Measurements from ENCODE around the gene TNS1. TPM values are rescaled to one million over a fixed set of nuclear protein-coding genes. Genes with fewer than 3 reads are reported as not detected.

Gene TNS1
- total RNA-seq, 2 experiments from 2014 or later: 0.89 to 1.4 TPM

GRCh38 chr2:218033208-218033589 lies 30.4 kb upstream of the TNS1 start:
- Mint-ChIP-seq H3K4me1 (peaks cover 11% of the 10 kb centered on the region), H3K9me3 (no peaks in the 10 kb centered on the region), H3K4me3 (no peak overlapping the region), H3K27me3 (no peaks in the 10 kb centered on the region), H3K36me3 (no peaks in the 10 kb centered on the region), H3K27ac (no peak overlapping the region)
- DNase-seq: no peak

- H3K4me1 Mint-ChIP-seq: peaks cover 6% of the 10 kb centered on the region
- DNase-seq: no peak
- H3K27ac Mint-ChIP-seq: no peak overlapping the region
- H3K9me3 Mint-ChIP-seq: no peaks in the 10 kb centered on the region
- no peaks in the 10 kb centered on the region for H3K27me3 Mint-ChIP-seq
- H3K36me3 Mint-ChIP-seq: no peaks in the 10 kb centered on the region
- no peak overlapping the region for H3K4me3 Mint-ChIP-seq
These were observed 29.8 kb upstream of the TNS1 start for GRCh38 chr2:218032336-218033171.

- Mint-ChIP-seq H3K36me3 (no peaks in the 10 kb centered on the region), H3K27me3 (no peaks in the 10 kb centered on the region), H3K4me1 (peaks cover 5% of the 10 kb centered on the region), H3K27ac (no peak overlapping the region), H3K4me3 (no peak overlapping the region), H3K9me3 (no peaks in the 10 kb centered on the region)
- DNase-seq: no peak
These were observed 29.0 kb upstream of the TNS1 start for GRCh38 chr2:218031771-218032257.

- DNase-seq: no peak
- Mint-ChIP-seq H3K27ac (no peak overlapping the region), H3K9me3 (no peaks in the 10 kb centered on the region), H3K4me1 (peaks cover 5% of the 10 kb centered on the region), H3K4me3 (no peak overlapping the region), H3K36me3 (no peaks in the 10 kb centered on the region), H3K27me3 (no peaks in the 10 kb centered on the region)
These were observed 28.5 kb upstream of the TNS1 start for GRCh38 chr2:218031261-218031660.

- Mint-ChIP-seq H3K4me1 (peaks cover 5% of the 10 kb centered on the region), H3K9me3 (no peaks in the 10 kb centered on the region), H3K36me3 (no peaks in the 10 kb centered on the region), H3K4me3 (no peak overlapping the region), H3K27ac (no peak overlapping the region), H3K27me3 (no peaks in the 10 kb centered on the region)
- no peak for DNase-seq
These were observed 27.8 kb upstream of the TNS1 start for GRCh38 chr2:218030409-218031195.

GRCh38 chr2:218029366-218030360 lies 26.9 kb upstream of the TNS1 start:
- H3K27me3 Mint-ChIP-seq: no peaks in the 10 kb centered on the region
- no peaks in the 10 kb centered on the region for H3K36me3 Mint-ChIP-seq
- H3K27ac Mint-ChIP-seq: no peak overlapping the region
- peaks cover 2% of the 10 kb centered on the region for H3K4me1 Mint-ChIP-seq
- H3K9me3 Mint-ChIP-seq: no peaks in the 10 kb centered on the region
- DNase-seq: no peak
- no peak overlapping the region for H3K4me3 Mint-ChIP-seq

GRCh38 chr2:218028562-218029348 lies 26.0 kb upstream of the TNS1 start:
- DNase-seq: no peak

GRCh38 chr2:218028189-218028495 lies 25.3 kb upstream of the TNS1 start:
- Mint-ChIP-seq H3K27ac (no peak overlapping the region), H3K9me3 (no peaks in the 10 kb centered on the region), H3K27me3 (no peaks in the 10 kb centered on the region), H3K4me1 (no peaks in the 10 kb centered on the region), H3K36me3 (no peaks in the 10 kb centered on the region), H3K4me3 (no peak overlapping the region)
- no peak for DNase-seq

More at GRCh38 chr2:218028562-218029348, 26.0 kb upstream of the TNS1 start:
- Mint-ChIP-seq H3K36me3 (no peaks in the 10 kb centered on the region), H3K4me1 (no peaks in the 10 kb centered on the region), H3K27me3 (no peaks in the 10 kb centered on the region), H3K9me3 (no peaks in the 10 kb centered on the region), H3K27ac (no peak overlapping the region), H3K4me3 (no peak overlapping the region)

GRCh38 chr2:218027426-218028188 lies 24.8 kb upstream of the TNS1 start:
- Mint-ChIP-seq H3K4me1 (no peaks in the 10 kb centered on the region), H3K36me3 (no peaks in the 10 kb centered on the region), H3K27ac (no peak overlapping the region), H3K4me3 (no peak overlapping the region), H3K27me3 (no peaks in the 10 kb centered on the region), H3K9me3 (no peaks in the 10 kb centered on the region)
- DNase-seq: no peak

- Mint-ChIP-seq H3K36me3 (no peaks in the 10 kb centered on the region), H3K9me3 (no peaks in the 10 kb centered on the region), H3K27me3 (no peaks in the 10 kb centered on the region), H3K27ac (no peak overlapping the region), H3K4me3 (no peak overlapping the region), H3K4me1 (no peaks in the 10 kb centered on the region)
- DNase-seq: no peak
These were observed 24.1 kb upstream of the TNS1 start for GRCh38 chr2:218026676-218027425.

GRCh38 chr2:218026244-218026643 lies 23.4 kb upstream of the TNS1 start:
- no peaks in the 10 kb centered on the region for H3K36me3 Mint-ChIP-seq
- no peaks in the 10 kb centered on the region for H3K9me3 Mint-ChIP-seq
- H3K4me3 Mint-ChIP-seq: no peak overlapping the region
- H3K4me1 Mint-ChIP-seq: no peaks in the 10 kb centered on the region
- H3K27me3 Mint-ChIP-seq: no peaks in the 10 kb centered on the region
- H3K27ac Mint-ChIP-seq: no peak overlapping the region
- no peak for DNase-seq

GRCh38 chr2:218024871-218025270 lies 22.1 kb upstream of the TNS1 start:
- no peak overlapping the region for H3K27ac Mint-ChIP-seq
- H3K4me3 Mint-ChIP-seq: no peak overlapping the region
- H3K9me3 Mint-ChIP-seq: no peaks in the 10 kb centered on the region
- H3K36me3 Mint-ChIP-seq: no peaks in the 10 kb centered on the region
- no peaks in the 10 kb centered on the region for H3K4me1 Mint-ChIP-seq
- H3K27me3 Mint-ChIP-seq: no peaks in the 10 kb centered on the region
- DNase-seq: no peak

GRCh38 chr2:218024336-218024735 lies 21.5 kb upstream of the TNS1 start:
- H3K4me1 Mint-ChIP-seq: no peaks in the 10 kb centered on the region
- no peak overlapping the region for H3K27ac Mint-ChIP-seq
- no peaks in the 10 kb centered on the region for H3K36me3 Mint-ChIP-seq

More at GRCh38 chr2:218024336-218024735, 21.5 kb upstream of the TNS1 start:
- DNase-seq: no peak
- Mint-ChIP-seq H3K27me3 (no peaks in the 10 kb centered on the region), H3K9me3 (no peaks in the 10 kb centered on the region), H3K4me3 (no peak overlapping the region)
